MM.1S (cell line): Measurements from ENCODE around the gene STK32A.

Experiments
- DNase-seq: peaks from one replicate; pipeline ENCODE4 v3.0.0-alpha.2; 2015
- H2AFZ ChIP-seq: fragments of 300-600 bp; sonication (generic); 2 replicates; pipeline ENCODE4 v1.6.0; 2016; ENCODE audit warnings: antibody characterized with exemption, low read length
- H3F3A ChIP-seq: fragments of 300-600 bp; sonication (generic); 2 replicates; pipeline ENCODE4 v1.6.1; 2016; ENCODE audit warnings: mild to moderate bottlenecking, antibody characterized with exemption, low read length, moderate library complexity, mixed read lengths; ENCODE audit not compliant: insufficient read depth
- H3K27ac ChIP-seq: fragments of 300-600 bp; sonication (generic); 2 replicates; pipeline ENCODE4 v1.5.1; 2016; ENCODE audit warnings: mild to moderate bottlenecking, low read length
- H3K27me3 ChIP-seq: fragments of 300-600 bp; sonication (generic); replicated peaks from 2 replicates; pipeline ENCODE4 v1.6.0; 2016; ENCODE audit warnings: low read length; ENCODE audit not compliant: insufficient read depth
- H3K36me3 ChIP-seq: fragments of 300-600 bp; sonication (generic); replicated peaks from 2 replicates; pipeline ENCODE4 v1.6.1; 2016; ENCODE audit warnings: mild to moderate bottlenecking, low read length, mixed read lengths; ENCODE audit not compliant: insufficient read depth
- H3K4me1 ChIP-seq: fragments of 300-600 bp; sonication (generic); 2 replicates; pipeline ENCODE4 v1.6.1; 2016; ENCODE audit warnings: low read length, mixed read lengths
- H3K4me2 ChIP-seq: fragments of 300-600 bp; sonication (generic); 2 replicates; pipeline ENCODE4 v1.6.0; 2016; ENCODE audit warnings: low read depth, low read length
- H3K4me3 ChIP-seq: fragments of 300-600 bp; sonication (generic); 2 replicates; pipeline ENCODE4 v1.5.1; 2016; ENCODE audit warnings: low read length, mixed read lengths
- H3K79me2 ChIP-seq: fragments of 300-600 bp; sonication (generic); 2 replicates; pipeline ENCODE4 v1.6.1; 2016; ENCODE audit warnings: mixed run types, low read length, mixed read lengths
- H3K9ac ChIP-seq: fragments of 300-600 bp; sonication (generic); 2 replicates; pipeline ENCODE4 v1.6.1; 2016; ENCODE audit warnings: low read length, mixed read lengths
- H3K9me2 ChIP-seq: fragments of 300-600 bp; sonication (generic); replicated peaks from 2 replicates; pipeline ENCODE4 v1.6.1; 2016; ENCODE audit warnings: mild to moderate bottlenecking, low read length, mixed read lengths; ENCODE audit not compliant: insufficient read depth
- H3K9me3 ChIP-seq: fragments of 300-600 bp; sonication (generic); replicated peaks from 2 replicates; pipeline ENCODE4 v1.6.1; 2016; ENCODE audit warnings: mild to moderate bottlenecking, low read length, mixed read lengths; ENCODE audit not compliant: insufficient read depth
- H4K20me1 ChIP-seq: fragments of 300-600 bp; sonication (generic); 2 replicates; pipeline ENCODE4 v1.6.1; 2016; ENCODE audit warnings: mild to moderate bottlenecking, low read length, moderate library complexity, mixed read lengths; ENCODE audit not compliant: insufficient read depth
- EZH2 ChIP-seq: fragments of 300-600 bp; sonication (generic); optimal IDR thresholded peaks from 2 replicates; pipeline ENCODE3; 2017; ENCODE audit warnings: low read depth, mild to moderate bottlenecking, antibody characterized with exemption, low read length, mixed read lengths
- EZH2phosphoT487 ChIP-seq: fragments of 300-600 bp; sonication (generic); IDR thresholded peaks from 2 replicates; pipeline ENCODE4 v1.6.1; 2018; ENCODE audit warnings: antibody characterized with exemption, low read length
- TF ChIP-seq, protein P1 (sequence below): fragments of 300-600 bp; sonication (generic); IDR thresholded peaks from 2 replicates; pipeline ENCODE4 v1.5.1; 2016; ENCODE audit warnings: antibody characterized with exemption, low read length, mixed read lengths

STK32A gene

DNA sequence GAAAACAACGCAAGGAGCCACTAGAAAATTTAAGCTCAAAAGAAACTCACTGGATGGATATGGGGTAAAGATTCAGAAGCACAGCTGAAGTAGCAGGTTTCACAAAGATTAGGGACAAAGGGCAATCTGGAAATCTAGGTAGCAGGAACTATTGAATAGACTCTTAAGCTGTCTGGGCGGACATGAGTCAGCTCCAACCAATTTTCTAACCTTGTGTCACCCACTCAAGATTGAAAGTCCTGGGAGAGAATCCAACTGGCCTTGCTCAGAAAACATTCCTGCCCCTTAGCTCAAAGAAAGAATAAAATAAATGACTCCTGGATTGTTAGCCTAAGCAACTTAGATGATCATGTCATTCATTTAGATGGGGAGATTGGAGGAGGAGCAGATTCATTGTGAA is 69.2 kb downstream of the STK32A start:
- H3K4me2 ChIP-seq = no peak overlapping the region
- DNase-seq = no peak
- TF ChIP-seq EZH2 (no peak), EZH2phosphoT487 (no peak)
- TF ChIP-seq, protein P1, sequence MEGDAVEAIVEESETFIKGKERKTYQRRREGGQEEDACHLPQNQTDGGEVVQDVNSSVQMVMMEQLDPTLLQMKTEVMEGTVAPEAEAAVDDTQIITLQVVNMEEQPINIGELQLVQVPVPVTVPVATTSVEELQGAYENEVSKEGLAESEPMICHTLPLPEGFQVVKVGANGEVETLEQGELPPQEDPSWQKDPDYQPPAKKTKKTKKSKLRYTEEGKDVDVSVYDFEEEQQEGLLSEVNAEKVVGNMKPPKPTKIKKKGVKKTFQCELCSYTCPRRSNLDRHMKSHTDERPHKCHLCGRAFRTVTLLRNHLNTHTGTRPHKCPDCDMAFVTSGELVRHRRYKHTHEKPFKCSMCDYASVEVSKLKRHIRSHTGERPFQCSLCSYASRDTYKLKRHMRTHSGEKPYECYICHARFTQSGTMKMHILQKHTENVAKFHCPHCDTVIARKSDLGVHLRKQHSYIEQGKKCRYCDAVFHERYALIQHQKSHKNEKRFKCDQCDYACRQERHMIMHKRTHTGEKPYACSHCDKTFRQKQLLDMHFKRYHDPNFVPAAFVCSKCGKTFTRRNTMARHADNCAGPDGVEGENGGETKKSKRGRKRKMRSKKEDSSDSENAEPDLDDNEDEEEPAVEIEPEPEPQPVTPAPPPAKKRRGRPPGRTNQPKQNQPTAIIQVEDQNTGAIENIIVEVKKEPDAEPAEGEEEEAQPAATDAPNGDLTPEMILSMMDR = no peak
- no peaks in the 10 kb centered on the region for H3K9me2 ChIP-seq
- no peak overlapping the region for H2AFZ ChIP-seq
- H3K27me3 ChIP-seq = no peaks in the 10 kb centered on the region
- no peak overlapping the region for H3K9ac ChIP-seq
- no peak overlapping the region for H3K27ac ChIP-seq
- H3K4me1 ChIP-seq = no peaks in the 10 kb centered on the region
- H3K79me2 ChIP-seq = no peaks in the 10 kb centered on the region
- H4K20me1 ChIP-seq = no peaks in the 10 kb centered on the region
- H3K4me3 ChIP-seq = no peak overlapping the region
- no peaks in the 10 kb centered on the region for H3F3A ChIP-seq
- no peaks in the 10 kb centered on the region for H3K9me3 ChIP-seq
- no peaks in the 10 kb centered on the region for H3K36me3 ChIP-seq

DNA sequence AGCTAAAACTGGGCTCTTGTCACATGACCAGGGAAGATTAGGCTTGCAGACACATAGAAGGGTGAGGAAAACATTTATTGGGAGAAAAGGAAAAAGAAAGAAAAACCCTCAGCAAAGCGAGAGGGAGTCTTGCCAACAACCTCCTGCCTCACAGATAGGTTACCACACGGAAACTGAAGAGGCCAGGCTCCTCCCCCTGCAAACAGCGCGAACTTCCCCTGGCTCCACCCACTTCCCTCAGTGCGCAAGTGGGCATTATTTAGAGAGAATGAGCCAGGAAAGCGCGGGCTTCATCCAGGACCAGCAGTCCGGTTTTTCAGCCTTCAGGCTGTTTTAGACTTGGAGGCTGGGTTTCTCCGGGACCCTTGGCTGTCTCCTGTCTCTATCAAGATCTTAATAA is 70.3 kb downstream of the STK32A start:
- no peak overlapping the region for H3K4me3 ChIP-seq
- H3K9ac ChIP-seq = no peak overlapping the region
- no peaks in the 10 kb centered on the region for H3K79me2 ChIP-seq
- H3K4me1 ChIP-seq = no peaks in the 10 kb centered on the region
- no peak for DNase-seq
- H3K27ac ChIP-seq = no peak overlapping the region
- H2AFZ ChIP-seq = no peak overlapping the region
- H3K9me3 ChIP-seq = no peaks in the 10 kb centered on the region
- TF ChIP-seq, protein P1 = no peak
- TF ChIP-seq EZH2phosphoT487 (no peak), EZH2 (no peak)
- H3K27me3 ChIP-seq = no peaks in the 10 kb centered on the region
- no peak overlapping the region for H3K4me2 ChIP-seq
- H4K20me1 ChIP-seq = no peaks in the 10 kb centered on the region
- no peaks in the 10 kb centered on the region for H3K9me2 ChIP-seq
- H3K36me3 ChIP-seq = no peaks in the 10 kb centered on the region
- no peaks in the 10 kb centered on the region for H3F3A ChIP-seq

DNA sequence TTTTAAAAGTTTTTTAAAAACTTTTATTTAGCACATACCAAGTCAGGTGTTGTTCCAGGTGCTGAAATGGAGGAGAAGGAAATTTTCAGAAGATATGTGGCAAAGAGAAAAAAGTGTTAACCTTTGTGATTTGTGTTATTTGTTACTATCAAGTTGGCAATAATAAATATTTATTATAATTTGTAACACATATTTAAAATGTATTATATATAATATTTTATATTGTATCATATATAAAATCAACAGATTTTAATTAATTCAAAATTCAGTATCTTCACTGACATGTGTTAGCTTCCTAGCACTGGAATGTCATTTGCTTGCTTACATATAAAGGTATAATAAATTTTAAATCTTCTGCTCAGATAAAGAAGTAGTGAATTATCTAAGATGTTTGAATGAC is 71.5 kb downstream of the STK32A start:
- Histone ChIP-seq H3K4me1 (no peaks in the 10 kb centered on the region), H3K36me3 (no peaks in the 10 kb centered on the region), H3K4me2 (no peak overlapping the region), H3K27ac (no peak overlapping the region), H3K79me2 (no peaks in the 10 kb centered on the region), H3F3A (no peaks in the 10 kb centered on the region), H3K9ac (no peak overlapping the region), H4K20me1 (no peaks in the 10 kb centered on the region), H3K9me3 (no peaks in the 10 kb centered on the region), H2AFZ (no peak overlapping the region), H3K9me2 (no peaks in the 10 kb centered on the region), H3K27me3 (no peaks in the 10 kb centered on the region), H3K4me3 (no peak overlapping the region)
- DNase-seq = no peak
- TF ChIP-seq EZH2 (no peak), EZH2phosphoT487 (no peak)
- TF ChIP-seq, protein P1 = no peak
